ENCODE measurements around the gene CARM1.

Gene CARM1

DNA sequence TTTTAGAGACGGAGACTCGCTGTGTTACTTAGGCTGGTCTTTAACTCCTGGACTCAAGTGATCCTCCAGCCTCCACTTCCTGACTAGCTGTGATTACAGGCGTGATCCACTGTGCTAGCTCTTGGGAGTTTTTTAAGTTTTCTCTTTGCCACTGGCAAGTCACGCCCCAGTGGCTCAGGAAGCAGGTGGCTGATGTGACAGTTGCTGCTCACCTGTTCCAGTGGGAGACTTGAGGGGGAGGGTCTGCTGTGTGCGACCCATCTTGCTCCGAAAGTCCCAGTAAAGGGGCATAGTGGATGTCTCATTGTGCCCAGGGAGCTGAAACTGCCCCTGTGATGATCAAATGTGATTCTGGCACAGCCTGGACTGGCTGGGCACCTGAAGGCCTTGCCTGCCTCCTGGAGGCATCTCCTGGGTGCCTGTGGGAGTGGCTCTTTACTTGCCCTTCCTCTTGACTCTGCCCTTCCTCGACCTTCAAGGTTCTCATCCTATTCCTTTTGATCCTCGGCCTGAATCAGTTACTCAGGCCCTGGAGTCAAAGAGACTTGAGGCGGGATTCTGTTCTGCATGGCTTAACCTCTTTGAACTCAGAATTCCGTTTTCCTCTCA, 97.3 kb downstream of the CARM1 start:
- no peak for DNase-seq (ENCODE audit: low read depth)
- H3K4me3 ChIP-seq (ENCODE audit: low read length): no peak overlapping the region
- TF ChIP-seq, protein P1, sequence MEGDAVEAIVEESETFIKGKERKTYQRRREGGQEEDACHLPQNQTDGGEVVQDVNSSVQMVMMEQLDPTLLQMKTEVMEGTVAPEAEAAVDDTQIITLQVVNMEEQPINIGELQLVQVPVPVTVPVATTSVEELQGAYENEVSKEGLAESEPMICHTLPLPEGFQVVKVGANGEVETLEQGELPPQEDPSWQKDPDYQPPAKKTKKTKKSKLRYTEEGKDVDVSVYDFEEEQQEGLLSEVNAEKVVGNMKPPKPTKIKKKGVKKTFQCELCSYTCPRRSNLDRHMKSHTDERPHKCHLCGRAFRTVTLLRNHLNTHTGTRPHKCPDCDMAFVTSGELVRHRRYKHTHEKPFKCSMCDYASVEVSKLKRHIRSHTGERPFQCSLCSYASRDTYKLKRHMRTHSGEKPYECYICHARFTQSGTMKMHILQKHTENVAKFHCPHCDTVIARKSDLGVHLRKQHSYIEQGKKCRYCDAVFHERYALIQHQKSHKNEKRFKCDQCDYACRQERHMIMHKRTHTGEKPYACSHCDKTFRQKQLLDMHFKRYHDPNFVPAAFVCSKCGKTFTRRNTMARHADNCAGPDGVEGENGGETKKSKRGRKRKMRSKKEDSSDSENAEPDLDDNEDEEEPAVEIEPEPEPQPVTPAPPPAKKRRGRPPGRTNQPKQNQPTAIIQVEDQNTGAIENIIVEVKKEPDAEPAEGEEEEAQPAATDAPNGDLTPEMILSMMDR (IDR thresholded peaks at IDR 0.05; ENCODE audit: insufficient read depth, low read depth, low read length, missing control alignments): peak; percentile 24

DNA sequence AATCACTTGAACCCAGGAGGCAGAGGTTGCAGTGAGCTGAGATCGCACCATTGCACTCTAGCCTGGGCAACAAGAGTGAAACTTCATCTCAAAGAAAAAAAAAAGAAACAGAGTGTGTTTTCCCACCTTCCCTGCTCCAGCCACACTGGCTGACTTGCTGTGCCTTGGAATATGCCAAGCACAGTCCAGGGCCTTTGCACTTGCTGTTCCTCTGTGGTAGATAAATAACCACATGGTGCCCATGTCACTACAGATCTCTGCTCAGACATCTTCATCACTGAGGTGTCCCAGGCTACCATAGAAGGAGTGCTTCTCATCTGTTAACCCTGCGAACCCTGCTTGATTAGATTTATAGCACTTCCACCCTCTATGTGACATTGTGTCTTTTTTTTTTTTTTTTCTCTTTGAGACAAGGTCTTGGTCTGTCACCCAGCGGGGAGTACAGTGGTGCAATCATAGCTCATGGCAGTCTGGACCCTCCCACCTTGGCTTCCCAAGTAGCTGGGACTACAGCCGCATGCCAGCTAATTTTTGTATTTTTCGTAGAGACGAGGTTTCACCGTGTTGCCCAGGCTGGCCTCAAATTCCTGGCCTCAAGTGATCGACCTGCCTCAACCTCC, 99.9 kb downstream of the CARM1 start:
- H3K4me3 ChIP-seq (ENCODE audit: low read length): no peak overlapping the region
- no peak for DNase-seq (ENCODE audit: low read depth)
- TF ChIP-seq, protein P1 (IDR thresholded peaks at IDR 0.05; ENCODE audit: insufficient read depth, low read depth, low read length, missing control alignments): no peak

Data from epithelial cell of esophagus (primary cell).